ENCODE data around the gene PUSL1.

PUSL1 gene

DNA sequence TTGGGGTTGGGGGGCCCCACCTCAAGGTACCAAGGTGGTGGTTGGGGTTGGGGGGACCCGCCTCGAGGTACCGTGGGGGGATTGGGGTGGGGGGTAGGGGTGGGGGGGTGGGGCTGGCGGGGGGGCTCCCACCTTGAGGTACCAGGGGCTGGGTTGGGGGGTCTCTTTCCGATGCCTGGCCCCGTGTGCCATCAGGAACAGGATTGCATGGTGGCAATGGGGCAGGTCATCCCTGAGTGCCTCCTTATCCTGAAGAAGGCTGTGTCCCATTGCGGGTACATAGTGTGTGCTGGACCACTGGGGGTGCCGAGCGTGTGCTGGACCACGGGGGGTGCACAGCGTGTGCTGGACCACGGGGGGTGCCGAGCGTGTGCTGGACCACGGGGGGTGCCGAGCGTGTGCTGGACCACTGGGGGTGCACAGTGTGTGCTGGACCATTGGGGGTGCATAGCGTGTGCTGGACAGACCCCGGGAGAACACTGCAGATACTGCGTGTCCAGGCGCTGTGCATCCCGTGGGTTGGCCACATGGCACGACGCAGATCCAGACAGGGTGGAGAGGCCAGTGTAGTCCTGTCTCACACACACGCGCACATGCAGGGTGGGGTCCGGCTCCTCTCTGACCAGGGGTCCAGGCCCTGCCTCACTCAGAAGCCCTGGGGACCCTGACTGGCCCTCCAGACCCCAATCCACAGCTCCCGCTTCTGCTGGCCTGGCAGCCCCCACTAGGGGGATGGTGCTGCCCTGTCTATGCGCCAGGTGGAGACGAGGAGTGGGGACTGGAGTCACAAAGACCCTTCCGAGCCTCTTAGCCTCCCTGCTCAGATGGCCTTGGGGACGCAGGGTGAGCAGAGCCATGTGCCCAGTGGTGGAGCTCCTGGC, 23.9 kb upstream of the PUSL1 start:
- no peak for DNase-seq
- no peak for TF ChIP-seq GATA1 (IDR thresholded peaks at IDR 0.05; ENCODE audit: low read depth, low read length)
- TF ChIP-seq POLR2A (IDR thresholded peaks at IDR 0.05; ENCODE audit: low read length), result no peak

- DNase-seq, result no peak
- TF ChIP-seq GATA1 (IDR thresholded peaks at IDR 0.05; ENCODE audit: low read depth, low read length) (no peak), POLR2A (IDR thresholded peaks at IDR 0.05; ENCODE audit: low read length) (no peak)
Observed at GRCh38 chr1:1285102-1285571, 23.3 kb upstream of the PUSL1 start.

DNA sequence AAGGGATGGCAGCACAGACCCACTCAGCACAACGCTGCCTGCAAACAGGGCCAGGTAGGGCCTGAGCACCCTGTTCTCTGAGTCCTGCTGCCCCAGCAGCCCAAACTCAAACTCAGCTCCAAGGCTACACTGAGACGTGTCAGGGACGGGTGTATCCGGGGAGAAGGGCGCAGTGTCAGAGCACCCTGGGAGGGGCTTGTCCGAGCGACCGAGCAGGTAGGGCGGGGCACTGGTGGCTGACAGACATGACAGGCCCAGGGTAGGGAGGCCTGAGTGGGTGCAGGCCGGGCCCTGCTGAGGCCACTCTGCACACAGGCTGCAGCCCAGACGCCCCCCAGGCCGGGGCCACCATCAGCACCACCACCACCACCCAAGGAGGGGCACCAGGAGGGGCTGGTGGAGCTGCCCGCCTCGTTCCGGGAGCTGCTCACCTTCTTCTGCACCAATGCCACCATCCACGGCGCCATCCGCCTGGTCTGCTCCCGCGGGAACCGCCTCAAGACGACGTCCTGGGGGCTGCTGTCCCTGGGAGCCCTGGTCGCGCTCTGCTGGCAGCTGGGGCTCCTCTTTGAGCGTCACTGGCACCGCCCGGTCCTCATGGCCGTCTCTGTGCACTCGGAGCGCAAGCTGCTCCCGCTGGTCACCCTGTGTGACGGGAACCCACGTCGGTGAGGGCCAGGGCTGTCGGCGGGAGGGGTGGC, 22.6 kb upstream of the PUSL1 start:
- TF ChIP-seq POLR2A (IDR thresholded peaks at IDR 0.05; ENCODE audit: low read length), result no peak
- TF ChIP-seq GATA1 (IDR thresholded peaks at IDR 0.05; ENCODE audit: low read depth, low read length), result no peak
- no peak for DNase-seq

DNA sequence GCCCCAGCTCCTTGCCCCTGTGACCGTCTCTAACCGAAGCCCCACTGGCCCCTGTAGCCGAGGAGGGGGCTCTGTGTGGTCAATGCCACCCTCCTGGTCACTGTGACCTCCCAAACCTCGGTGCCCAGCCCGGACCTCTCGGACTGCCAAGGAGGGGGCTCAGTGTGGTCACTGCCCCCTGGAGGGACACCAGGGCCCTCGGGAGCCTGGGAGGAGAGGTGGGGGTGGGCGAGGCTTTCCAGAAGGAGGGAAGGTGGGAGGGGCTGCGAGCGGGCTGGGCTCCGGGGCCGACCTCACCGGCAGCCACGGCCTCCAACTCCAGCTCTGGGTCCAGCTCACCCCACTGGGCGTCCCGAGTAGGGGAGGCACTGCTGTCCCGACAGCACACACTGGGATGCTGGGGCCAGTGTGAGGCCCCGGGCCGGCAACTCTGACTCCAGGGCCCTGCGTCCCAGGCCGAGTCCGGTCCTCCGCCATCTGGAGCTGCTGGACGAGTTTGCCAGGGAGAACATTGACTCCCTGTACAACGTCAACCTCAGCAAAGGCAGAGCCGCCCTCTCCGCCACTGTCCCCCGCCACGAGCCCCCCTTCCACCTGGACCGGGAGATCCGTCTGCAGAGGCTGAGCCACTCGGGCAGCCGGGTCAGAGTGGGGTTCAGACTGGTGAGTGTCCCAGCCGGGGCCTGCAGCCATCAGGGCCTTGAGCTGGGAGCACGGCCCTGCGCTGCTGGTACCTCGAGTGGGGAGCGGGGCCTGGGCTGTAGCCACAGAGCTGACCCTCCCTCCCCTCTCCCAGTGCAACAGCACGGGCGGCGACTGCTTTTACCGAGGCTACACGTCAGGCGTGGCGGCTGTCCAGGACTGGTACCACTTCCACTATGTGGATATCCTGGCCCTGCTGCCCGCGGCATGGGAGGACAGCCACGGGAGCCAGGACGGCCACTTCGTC, 21.8 kb upstream of the PUSL1 start:
- DNase-seq, result no peak
- TF ChIP-seq GATA1 (IDR thresholded peaks at IDR 0.05; ENCODE audit: low read depth, low read length) (no peak), POLR2A (IDR thresholded peaks at IDR 0.05; ENCODE audit: low read length) (no peak)

GRCh38 chr1:1287288-1288110, 20.9 kb upstream of the PUSL1 start:
- TF ChIP-seq POLR2A (IDR thresholded peaks at IDR 0.05; ENCODE audit: low read length), result no peak
- no peak for TF ChIP-seq GATA1 (IDR thresholded peaks at IDR 0.05; ENCODE audit: low read depth, low read length)
- DNase-seq, result no peak

GRCh38 chr1:1290238-1290731, 18.1 kb upstream of the PUSL1 start:
- peak; percentile 67 to 77 for DNase-seq
- TF ChIP-seq POLR2A (IDR thresholded peaks at IDR 0.05; ENCODE audit: low read length) (no peak), GATA1 (IDR thresholded peaks at IDR 0.05; ENCODE audit: low read depth, low read length) (no peak)

- peak in 1 of 2 experiments; percentile 27 for DNase-seq
- no peak for TF ChIP-seq GATA1 (IDR thresholded peaks at IDR 0.05; ENCODE audit: low read depth, low read length)
- no peak for TF ChIP-seq POLR2A (IDR thresholded peaks at IDR 0.05; ENCODE audit: low read length)
Observed at GRCh38 chr1:1291023-1291528, 17.3 kb upstream of the PUSL1 start.

GRCh38 chr1:1291548-1292441, 16.6 kb upstream of the PUSL1 start:
- peak; percentile 73 to 78 for DNase-seq
- TF ChIP-seq GATA1 (IDR thresholded peaks at IDR 0.05; ENCODE audit: low read depth, low read length), result no peak

DNA sequence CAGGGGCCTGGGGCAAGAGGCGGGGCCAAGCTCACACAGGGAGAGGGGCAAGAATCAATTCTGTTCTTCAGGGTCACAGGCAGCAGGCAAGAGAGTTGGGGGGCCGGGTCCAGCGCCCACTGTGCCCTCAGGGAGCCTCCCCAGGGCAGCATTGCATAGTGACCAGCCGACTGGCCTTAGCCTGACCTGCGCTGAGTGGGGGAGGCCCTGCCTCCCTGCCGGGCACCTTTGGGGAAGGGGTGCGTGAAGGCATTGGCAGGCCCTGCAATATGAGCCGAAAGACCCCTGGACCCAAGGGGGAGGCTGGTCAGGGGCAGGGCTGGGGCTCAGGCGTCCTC, 16.0 kb upstream of the PUSL1 start:
- DNase-seq, result no peak
- TF ChIP-seq GATA1 (IDR thresholded peaks at IDR 0.05; ENCODE audit: low read depth, low read length) (no peak), POLR2A (IDR thresholded peaks at IDR 0.05; ENCODE audit: low read length) (no peak)

- no peak for TF ChIP-seq POLR2A (IDR thresholded peaks at IDR 0.05; ENCODE audit: low read length)
- no peak for DNase-seq
Observed at GRCh38 chr1:1292851-1293250, 15.5 kb upstream of the PUSL1 start.

DNA sequence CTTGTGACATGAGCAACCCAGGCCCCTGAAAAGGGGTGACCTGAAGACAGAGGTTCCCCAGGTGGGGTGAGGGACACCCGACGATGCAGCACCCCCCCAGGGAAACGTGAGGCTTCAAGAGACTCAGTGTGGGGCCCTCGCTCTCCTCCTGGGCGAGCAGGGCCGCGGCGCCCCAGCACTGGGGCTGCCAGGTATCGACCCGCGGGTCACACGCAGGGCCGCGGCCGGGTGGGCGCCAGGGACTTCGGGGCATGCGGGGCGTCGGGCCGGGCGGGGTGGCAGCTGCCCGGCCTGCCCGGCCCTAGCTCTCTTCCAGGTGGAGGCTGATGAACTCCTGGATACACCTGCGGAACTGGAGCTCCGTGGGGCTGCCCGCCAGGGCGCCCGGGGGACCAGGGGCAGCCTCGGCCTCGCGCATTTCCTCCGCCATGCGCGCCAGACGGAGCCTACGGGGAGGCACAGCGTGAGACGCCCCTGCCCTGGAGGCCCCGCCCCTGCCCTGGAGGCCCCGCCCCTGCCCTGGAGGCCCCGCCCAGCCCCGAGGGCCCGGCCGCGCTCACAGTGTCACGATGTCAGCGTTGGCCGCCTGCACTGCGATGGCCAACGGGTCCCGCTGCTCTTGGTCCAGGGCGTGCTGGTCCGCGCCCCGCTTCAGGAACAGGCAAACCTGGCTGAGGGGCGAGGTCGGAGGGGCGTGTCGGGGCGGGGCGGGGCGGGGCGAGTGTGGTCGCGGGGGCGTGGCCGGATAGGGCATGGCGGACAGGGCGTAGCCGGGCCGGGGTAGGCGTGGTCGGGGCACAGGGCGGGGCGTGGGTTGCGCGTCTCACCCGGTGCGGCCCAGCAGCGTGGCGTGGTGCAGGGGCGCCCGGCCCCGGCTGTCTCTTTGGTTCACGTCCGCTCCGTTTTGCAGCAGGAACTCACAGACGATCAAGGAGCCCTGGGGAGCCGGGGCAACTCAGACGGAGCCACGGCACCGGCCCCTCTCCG, 14.8 kb upstream of the PUSL1 start:
- TF ChIP-seq GATA1 (IDR thresholded peaks at IDR 0.05; ENCODE audit: low read depth, low read length), result no peak
- no peak for TF ChIP-seq POLR2A (IDR thresholded peaks at IDR 0.05; ENCODE audit: low read length)
- peak; percentile 45 to 46 for DNase-seq

Data from erythroblast (primary cell).